Esophagus squamous epithelium (tissue), 4 donors: ENCODE measurements around the gene PSMD13.

ENCODE experiments used
- POLR2A ChIP-seq, 4 donors: fragments of 450-650 bp; IDR thresholded peaks; one replicate each; pipeline ENCODE4 v1.6.1; 2017; ENCODE audit warnings: antibody characterized with exemption in 4 of 4, mild to moderate bottlenecking in 4 of 4, moderate library complexity in 3 of 4
- TF ChIP-seq, protein P1 (sequence below), 6 experiments: fragments of 450-650 bp in 4 of 6; fragments of 200-600 bp in 2 of 6; sonication (generic) in 2 of 6; IDR thresholded peaks; one replicate each; pipeline ENCODE4 v1.5.1; 2016 to 2019; ENCODE audit warnings: antibody characterized with exemption in 6 of 6, mild to moderate bottlenecking in 4 of 6, moderate library complexity in 4 of 6

DNA sequence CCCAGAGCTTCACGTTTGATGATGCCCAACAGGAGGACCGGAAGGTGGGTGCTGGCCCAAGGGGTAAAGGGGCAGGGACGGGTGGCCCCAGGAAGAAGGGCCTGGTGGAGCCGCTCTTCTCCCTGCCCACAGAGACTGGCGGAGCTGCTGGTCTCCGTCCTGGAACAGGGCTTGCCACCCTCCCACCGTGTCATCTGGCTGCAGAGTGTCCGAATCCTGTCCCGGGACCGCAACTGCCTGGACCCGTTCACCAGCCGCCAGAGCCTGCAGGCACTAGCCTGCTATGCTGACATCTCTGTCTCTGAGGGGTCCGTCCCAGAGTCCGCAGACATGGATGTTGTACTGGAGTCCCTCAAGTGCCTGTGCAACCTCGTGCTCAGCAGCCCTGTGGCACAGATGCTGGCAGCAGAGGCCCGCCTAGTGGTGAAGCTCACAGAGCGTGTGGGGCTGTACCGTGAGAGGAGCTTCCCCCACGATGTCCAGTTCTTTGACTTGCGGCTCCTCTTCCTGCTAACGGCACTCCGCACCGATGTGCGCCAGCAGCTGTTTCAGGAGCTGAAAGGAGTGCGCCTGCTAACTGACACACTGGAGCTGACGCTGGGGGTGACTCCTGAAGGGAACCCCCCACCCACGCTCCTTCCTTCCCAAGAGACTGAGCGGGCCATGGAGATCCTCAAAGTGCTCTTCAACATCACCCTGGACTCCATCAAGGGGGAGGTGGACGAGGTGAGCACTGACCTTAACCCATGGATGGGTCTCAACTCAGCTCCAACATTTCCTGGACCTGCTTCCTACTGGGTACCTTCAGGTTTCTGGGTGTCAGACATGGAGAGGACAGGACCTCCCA lies 27.3 kb upstream of the PSMD13 start:
- no peak for TF ChIP-seq POLR2A (IDR thresholded peaks at IDR 0.05)
- TF ChIP-seq, protein P1, sequence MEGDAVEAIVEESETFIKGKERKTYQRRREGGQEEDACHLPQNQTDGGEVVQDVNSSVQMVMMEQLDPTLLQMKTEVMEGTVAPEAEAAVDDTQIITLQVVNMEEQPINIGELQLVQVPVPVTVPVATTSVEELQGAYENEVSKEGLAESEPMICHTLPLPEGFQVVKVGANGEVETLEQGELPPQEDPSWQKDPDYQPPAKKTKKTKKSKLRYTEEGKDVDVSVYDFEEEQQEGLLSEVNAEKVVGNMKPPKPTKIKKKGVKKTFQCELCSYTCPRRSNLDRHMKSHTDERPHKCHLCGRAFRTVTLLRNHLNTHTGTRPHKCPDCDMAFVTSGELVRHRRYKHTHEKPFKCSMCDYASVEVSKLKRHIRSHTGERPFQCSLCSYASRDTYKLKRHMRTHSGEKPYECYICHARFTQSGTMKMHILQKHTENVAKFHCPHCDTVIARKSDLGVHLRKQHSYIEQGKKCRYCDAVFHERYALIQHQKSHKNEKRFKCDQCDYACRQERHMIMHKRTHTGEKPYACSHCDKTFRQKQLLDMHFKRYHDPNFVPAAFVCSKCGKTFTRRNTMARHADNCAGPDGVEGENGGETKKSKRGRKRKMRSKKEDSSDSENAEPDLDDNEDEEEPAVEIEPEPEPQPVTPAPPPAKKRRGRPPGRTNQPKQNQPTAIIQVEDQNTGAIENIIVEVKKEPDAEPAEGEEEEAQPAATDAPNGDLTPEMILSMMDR (IDR thresholded peaks at IDR 0.05), result no peak
